ENCODE data around the gene SLC26A9. TPM values are rescaled to one million over a fixed set of nuclear protein-coding genes. Genes with fewer than 3 reads are reported as not detected.
"Not testable (repeated sequence)": the region's sequence is repeated elsewhere in the genome, so short reads cannot be mapped to it uniquely, and the experiment has no call there.

The SLC26A9 gene
- total and polyA plus RNA-seq, 9 of the 15 experiments (the other 6 are each of a cell fraction or from before 2014, with no cell fraction given), result 0.03 TPM; not detected in 8

- TF ChIP-seq ZNF589 (CRISPR knock-in tag; IDR thresholded peaks at IDR 0.05; ENCODE audit: low read depth) (no peak), SMC3 (conservative IDR thresholded peaks at IDR 0.05; ENCODE audit: insufficient read depth, low read depth, low read length) (peak; percentile 70), NFYB (IDR thresholded peaks at IDR 0.05; ENCODE audit: extremely low read depth, insufficient read length) (no peak), EP400 (IDR thresholded peaks at IDR 0.05) (peak; percentile 6; the same call in 1 of the 2 replicates)
These were observed 35.5 kb downstream of the SLC26A9 start (continued) for GRCh38 chr1:205907794-205908193.

GRCh38 chr1:205905095-205905494 lies 38.2 kb downstream of the SLC26A9 start:
- H3K27me3 ChIP-seq (ENCODE audit: control insufficient read depth in 2 of 2, insufficient read depth in 2 of 2, low read length in 2 of 2); H3K9me1 ChIP-seq (ENCODE audit: control insufficient read depth, insufficient read depth, low read length); H3K4me2 ChIP-seq (ENCODE audit: insufficient read depth, low read length); H3K4me3 ChIP-seq; in situ Hi-C loops (cut with MboI); H3K4me1 ChIP-seq (replicated peaks in 1 of 2; ENCODE audit: control insufficient read depth in 2 of 2, insufficient read depth in 2 of 2, low read length in 2 of 2); H3K9me3 ChIP-seq (replicated peaks; ENCODE audit: control insufficient read depth, insufficient read depth, low read depth, low read length); ATAC-seq; BruUV-seq (replicated peaks); H3K27ac ChIP-seq (ENCODE audit: extremely low read depth, low read depth, low read length); H3K36me3 ChIP-seq (ENCODE audit: control insufficient read depth, insufficient read depth, low read length); DNase-seq (ENCODE audit: extremely low read depth in 1 of 4, low spot score in 3 of 4); H4K20me1 ChIP-seq (replicated peaks; ENCODE audit: control insufficient read depth, insufficient read depth, low read length); FAIRE-seq; H3K79me2 ChIP-seq (ENCODE audit: control insufficient read depth, insufficient read depth, low read length); H2AFZ ChIP-seq (ENCODE audit: low read depth, low read length); H3K9ac ChIP-seq (ENCODE audit: insufficient read depth in 1 of 2, low read depth in 2 of 2, low read length in 2 of 2); CTCF ChIA-PET (ENCODE audit: low intra/inter-chr PET ratio): not testable (repeated sequence)
- intact Hi-C loops (cut with micrococcal nuclease), result loop anchor here (5.0 kb wide), 1 partner anchor 93 kb away; the partner anchor contains the start of gene SLC41A1
- 6% methylated on average over 2 of the region's 3 CpGs for WGBS (ENCODE audit: insufficient coverage, low coverage, missing lambda C conversion rate)
- peak; percentile 65 for TF ChIP-seq ZNF146 (CRISPR knock-in tag; IDR thresholded peaks at IDR 0.05; ENCODE audit: unreplicated experiment)
- POLR2A ChIA-PET, result interaction anchor here (1.0 kb wide), 1 partner anchor 13 kb away, joined by 3 read pairs; no protein-coding TSS in a partner anchor
